Right forelimb (tissue), 1 donor: ENCODE measurements around the gene NSDHL.
"Not testable (repeated sequence)": the region's sequence is repeated elsewhere in the genome, so short reads cannot be mapped to it uniquely, and the experiment has no call there.

Experiments
- DNase-seq: peaks from one replicate; pipeline ENCODE4 v3.0.0-alpha.2; 2018

NSDHL gene

GRCh38 chrX:152895724-152896420, 65.0 kb downstream of the NSDHL start:
- DNase-seq: no peak

GRCh38 chrX:152896450-152896849, 65.6 kb downstream of the NSDHL start:
- no peak for DNase-seq

- DNase-seq: peak; percentile 79
These were observed 66.6 kb downstream of the NSDHL start, which contains the start of gene ZNF185 for GRCh38 chrX:152897222-152898131. ZNF185 (plus strand) TSS chrX:152898067; CDS start chrX:152914490, 16,423 bp downstream.

GRCh38 chrX:152898442-152898841, 67.6 kb downstream of the NSDHL start:
- DNase-seq: no peak

GRCh38 chrX:152899111-152899873, 68.4 kb downstream of the NSDHL start:
- DNase-seq: no peak

GRCh38 chrX:152899874-152900719, 69.2 kb downstream of the NSDHL start:
- no peak for DNase-seq

- DNase-seq: no peak
These were observed 70.1 kb downstream of the NSDHL start for GRCh38 chrX:152900937-152901445.

- DNase-seq: no peak
These were observed 71.1 kb downstream of the NSDHL start for GRCh38 chrX:152901816-152902501.

GRCh38 chrX:152902502-152902820, 71.6 kb downstream of the NSDHL start:
- DNase-seq: no peak

GRCh38 chrX:152903589-152903988, 72.7 kb downstream of the NSDHL start:
- DNase-seq: no peak

- DNase-seq: no peak
These were observed 73.6 kb downstream of the NSDHL start for GRCh38 chrX:152904151-152905080.

- DNase-seq: no peak
These were observed 74.2 kb downstream of the NSDHL start for GRCh38 chrX:152905081-152905420.

- no peak for DNase-seq
These were observed 76.3 kb downstream of the NSDHL start for GRCh38 chrX:152907084-152907651.

- no peak for DNase-seq
These were observed 77.6 kb downstream of the NSDHL start for GRCh38 chrX:152908486-152908885.

- DNase-seq: not testable (repeated sequence)
These were observed 79.2 kb downstream of the NSDHL start for GRCh38 chrX:152910018-152910417.

- no peak for DNase-seq
These were observed 81.2 kb downstream of the NSDHL start for GRCh38 chrX:152912106-152912505.

- no peak for DNase-seq
These were observed 81.8 kb downstream of the NSDHL start for GRCh38 chrX:152912641-152913040.

GRCh38 chrX:152913346-152913745, 82.5 kb downstream of the NSDHL start:
- DNase-seq: no peak

GRCh38 chrX:152913910-152914309, 83.0 kb downstream of the NSDHL start:
- DNase-seq: no peak
